ENCODE results near the gene RABGGTA. TPM values are rescaled to one million over a fixed set of nuclear protein-coding genes. Genes with fewer than 3 reads are reported as not detected.

The RABGGTA gene
- total and polyA plus RNA-seq, 9 of the 15 experiments (the other 6 are each of a cell fraction or from before 2014, with no cell fraction given), result 4.5 to 24.2 (median 15.5) TPM

- TF ChIP-seq PATZ1 (CRISPR knock-in tag; IDR thresholded peaks at IDR 0.05; ENCODE audit: borderline replicate concordance) (no peak), ZNF146 (CRISPR knock-in tag; IDR thresholded peaks at IDR 0.05; ENCODE audit: unreplicated experiment) (no peak), ZNF592 (IDR thresholded peaks at IDR 0.05) (peak; percentile 97), CEBPB (tag; IDR thresholded peaks at IDR 0.05) (no peak), NR2C2 (CRISPR knock-in tag; IDR thresholded peaks at IDR 0.05) (peak; percentile 90), NR2C2 (tag; IDR thresholded peaks at IDR 0.05) (peak; percentile 89), RFX7 (CRISPR knock-in tag; IDR thresholded peaks at IDR 0.05) (no peak), HIVEP1 (CRISPR knock-in tag; IDR thresholded peaks at IDR 0.05) (no peak), PHF21A (IDR thresholded peaks at IDR 0.05; ENCODE audit: borderline replicate concordance, low read depth) (no peak), ARID4B (CRISPR knock-in tag; IDR thresholded peaks at IDR 0.05) (no peak; the same call in 1 of the 2 replicates), KLF1 (tag; IDR thresholded peaks at IDR 0.05) (peak; percentile 50; the same call in 1 of the 2 replicates), ELK1 (CRISPR knock-in tag; IDR thresholded peaks at IDR 0.05) (0 out of 2 replicates have a peak, but pooled peaks have one; percentile 63)
Measured at GRCh38 chr14:24315807-24316596, 44.6 kb upstream of the RABGGTA start (continued).

All from K562 (cell line).